Measurements from ENCODE around the gene TRIM9.

TRIM9 gene

GRCh38 chr14:50967790-50968189, 127.1 kb downstream of the TRIM9 start:
- H2AFZ ChIP-seq (ENCODE audit: low read length): no peak overlapping the region
- no peak overlapping the region for H3K4me3 ChIP-seq (ENCODE audit: low read length)
- no peaks in the 10 kb centered on the region for H3K36me3 ChIP-seq (replicated peaks; ENCODE audit: insufficient read depth, low read length)
- H3F3A ChIP-seq (ENCODE audit: insufficient read depth, low read length): no peaks in the 10 kb centered on the region
- H3K9ac ChIP-seq (ENCODE audit: low read length): no peak overlapping the region
- no peaks in the 10 kb centered on the region for H3K79me2 ChIP-seq (ENCODE audit: low read length)
- no peaks in the 10 kb centered on the region for H3K9me2 ChIP-seq (replicated peaks; ENCODE audit: insufficient read depth, low read length)
- H3K4me2 ChIP-seq (ENCODE audit: low read depth, low read length): no peak overlapping the region
- no peak for DNase-seq
- H3K9me3 ChIP-seq (replicated peaks; ENCODE audit: insufficient read depth, low read length): no peaks in the 10 kb centered on the region
- H3K27ac ChIP-seq (ENCODE audit: low read length): no peak overlapping the region
- H3K4me1 ChIP-seq (ENCODE audit: low read length): no peaks in the 10 kb centered on the region
- TF ChIP-seq EZH2 (optimal IDR thresholded peaks at IDR 0.05; ENCODE audit: low read depth, low read length): no peak
- no peak for TF ChIP-seq CTCF (IDR thresholded peaks at IDR 0.05; ENCODE audit: low read length)
- TF ChIP-seq EZH2phosphoT487 (IDR thresholded peaks at IDR 0.05; ENCODE audit: low read length): no peak
- H3K27me3 ChIP-seq (replicated peaks; ENCODE audit: insufficient read depth, low read length): no peaks in the 10 kb centered on the region
- H4K20me1 ChIP-seq (ENCODE audit: insufficient read depth, low read length): no peaks in the 10 kb centered on the region

GRCh38 chr14:50967103-50967502, 127.8 kb downstream of the TRIM9 start:
- no peak overlapping the region for H2AFZ ChIP-seq (ENCODE audit: low read length)
- no peaks in the 10 kb centered on the region for H3K4me1 ChIP-seq (ENCODE audit: low read length)
- no peak overlapping the region for H3K27ac ChIP-seq (ENCODE audit: low read length)
- no peak for TF ChIP-seq EZH2phosphoT487 (IDR thresholded peaks at IDR 0.05; ENCODE audit: low read length)
- no peak for TF ChIP-seq EZH2 (optimal IDR thresholded peaks at IDR 0.05; ENCODE audit: low read depth, low read length)
- no peak for TF ChIP-seq CTCF (IDR thresholded peaks at IDR 0.05; ENCODE audit: low read length)
- no peak overlapping the region for H3K4me2 ChIP-seq (ENCODE audit: low read depth, low read length)
- no peak for DNase-seq
- no peak overlapping the region for H3K4me3 ChIP-seq (ENCODE audit: low read length)
- H4K20me1 ChIP-seq (ENCODE audit: insufficient read depth, low read length): no peaks in the 10 kb centered on the region
- H3K9me3 ChIP-seq (replicated peaks; ENCODE audit: insufficient read depth, low read length): no peaks in the 10 kb centered on the region
- H3K79me2 ChIP-seq (ENCODE audit: low read length): no peaks in the 10 kb centered on the region
- H3K9me2 ChIP-seq (replicated peaks; ENCODE audit: insufficient read depth, low read length): no peaks in the 10 kb centered on the region
- no peaks in the 10 kb centered on the region for H3F3A ChIP-seq (ENCODE audit: insufficient read depth, low read length)
- no peaks in the 10 kb centered on the region for H3K27me3 ChIP-seq (replicated peaks; ENCODE audit: insufficient read depth, low read length)
- H3K9ac ChIP-seq (ENCODE audit: low read length): no peak overlapping the region
- H3K36me3 ChIP-seq (replicated peaks; ENCODE audit: insufficient read depth, low read length): no peaks in the 10 kb centered on the region

- H3K27ac ChIP-seq (ENCODE audit: low read length): no peak overlapping the region
- no peak for DNase-seq
- no peaks in the 10 kb centered on the region for H3K36me3 ChIP-seq (replicated peaks; ENCODE audit: insufficient read depth, low read length)
Measured at GRCh38 chr14:50964683-50965390, 130.1 kb downstream of the TRIM9 start.

More at GRCh38 chr14:50964683-50965390, 130.1 kb downstream of the TRIM9 start:
- TF ChIP-seq EZH2phosphoT487 (IDR thresholded peaks at IDR 0.05; ENCODE audit: low read length) (no peak), CTCF (IDR thresholded peaks at IDR 0.05; ENCODE audit: low read length) (no peak), EZH2 (optimal IDR thresholded peaks at IDR 0.05; ENCODE audit: low read depth, low read length) (no peak)
- Histone ChIP-seq H3K4me3 (ENCODE audit: low read length) (no peak overlapping the region), H3F3A (ENCODE audit: insufficient read depth, low read length) (no peaks in the 10 kb centered on the region), H3K79me2 (ENCODE audit: low read length) (no peaks in the 10 kb centered on the region), H2AFZ (ENCODE audit: low read length) (no peak overlapping the region), H3K4me2 (ENCODE audit: low read depth, low read length) (no peak overlapping the region), H3K9me2 (replicated peaks; ENCODE audit: insufficient read depth, low read length) (no peaks in the 10 kb centered on the region), H3K9me3 (replicated peaks; ENCODE audit: insufficient read depth, low read length) (no peaks in the 10 kb centered on the region), H3K27me3 (replicated peaks; ENCODE audit: insufficient read depth, low read length) (no peaks in the 10 kb centered on the region), H4K20me1 (ENCODE audit: insufficient read depth, low read length) (no peaks in the 10 kb centered on the region), H3K4me1 (ENCODE audit: low read length) (no peaks in the 10 kb centered on the region), H3K9ac (ENCODE audit: low read length) (no peak overlapping the region)
